ENCODE data around the gene SLC9A4. TPM values are rescaled to one million over a fixed set of nuclear protein-coding genes. Genes with fewer than 3 reads are reported as not detected.

SLC9A4 gene
- total and polyA plus RNA-seq, 2 donors (not counting 1 experiment from before 2014, with no cell fraction given), result 0.20 TPM; not detected in 1

GRCh38 chr2:102437122-102437521 is 35.9 kb upstream of the SLC9A4 start:
- POLR2A ChIA-PET, result no interaction called here
- no peak for ATAC-seq (ENCODE audit: low read depth)
- no peaks in the 10 kb centered on the region for H3K36me3 ChIP-seq (replicated peaks in 1 of 2; ENCODE audit: control extremely low read depth in 1 of 2, control insufficient read depth in 1 of 2, extremely low read depth in 1 of 2, insufficient read depth in 2 of 2, low read length in 1 of 2)
- no peaks in the 10 kb centered on the region for H3K79me2 ChIP-seq (ENCODE audit: control insufficient read depth, insufficient read depth, low read length)
- no peaks in the 10 kb centered on the region for H3K27me3 ChIP-seq (replicated peaks in 1 of 4; ENCODE audit: control extremely low read depth in 1 of 4, control insufficient read depth in 3 of 4, insufficient read depth in 4 of 4, low read length in 3 of 4)
- TF ChIP-seq EZH2 (IDR thresholded peaks at IDR 0.05; ENCODE audit: borderline replicate concordance, insufficient read depth, low read depth, low read length, poor library complexity, severe bottlenecking), result no peak
- no peak for TF ChIP-seq CTCF (IDR thresholded peaks at IDR 0.05)
- no peaks in the 10 kb centered on the region for H4K20me1 ChIP-seq (ENCODE audit: control insufficient read depth, insufficient read depth, low read length, poor library complexity, severe bottlenecking)
- CTCF ChIA-PET, result no interaction called here
- H3K4me2 ChIP-seq (replicated peaks; ENCODE audit: low read depth, low read length, poor library complexity, severe bottlenecking), result no peak overlapping the region
- peaks cover 0 to 4% (median 0%) of the 10 kb centered on the region in 3 donors for H3K9me3 ChIP-seq (ENCODE audit: control extremely low read depth in 1 of 3, control insufficient read depth in 2 of 3, insufficient read depth in 1 of 3, low read length in 2 of 3)
- intact Hi-C loops (cut with micrococcal nuclease), result no loop called here
- no peak overlapping the region for H3K27ac ChIP-seq (ENCODE audit: low read length in 2 of 2)
- WGBS (ENCODE audit: insufficient coverage), result 92% methylated on average over 4 of the region's 4 CpGs
- no peak overlapping the region for H3K27ac Mint-ChIP-seq
- H3K27me3 Mint-ChIP-seq, result no peaks in the 10 kb centered on the region
- peaks cover 18% of the 10 kb centered on the region for H3K4me1 Mint-ChIP-seq
- no peak overlapping the region for H3K4me3 ChIP-seq (ENCODE audit: control extremely low read depth in 1 of 5, extremely low read depth in 1 of 5, insufficient read depth in 1 of 5, low read depth in 2 of 5, low read length in 4 of 5)
- H3K4me3 Mint-ChIP-seq, result no peak overlapping the region
- H3K9ac ChIP-seq (ENCODE audit: low read length), result no peak overlapping the region
- peaks cover 9 to 11% of the 10 kb centered on the region in 2 donors for H3K4me1 ChIP-seq (ENCODE audit: control insufficient read depth in 2 of 2, insufficient read depth in 2 of 2, low read length in 2 of 2)
- H3K9me3 Mint-ChIP-seq (ENCODE audit: insufficient read depth), result no peaks in the 10 kb centered on the region
- no peak for DNase-seq
- no peak overlapping the region for H2AFZ ChIP-seq (ENCODE audit: insufficient read depth, low read depth, low read length, poor library complexity, severe bottlenecking)

- H3K27me3 ChIP-seq (replicated peaks in 1 of 4; ENCODE audit: control extremely low read depth in 1 of 4, control insufficient read depth in 3 of 4, insufficient read depth in 4 of 4, low read length in 3 of 4), result no peaks in the 10 kb centered on the region
- CTCF ChIA-PET, result no interaction called here
- H3K9me3 Mint-ChIP-seq (ENCODE audit: insufficient read depth), result no peaks in the 10 kb centered on the region
- H4K20me1 ChIP-seq (ENCODE audit: control insufficient read depth, insufficient read depth, low read length, poor library complexity, severe bottlenecking), result no peaks in the 10 kb centered on the region
- H3K4me3 ChIP-seq (ENCODE audit: control extremely low read depth in 1 of 5, extremely low read depth in 1 of 5, insufficient read depth in 1 of 5, low read depth in 2 of 5, low read length in 4 of 5), result no peak overlapping the region
- H3K79me2 ChIP-seq (ENCODE audit: control insufficient read depth, insufficient read depth, low read length), result no peaks in the 10 kb centered on the region
- ATAC-seq (ENCODE audit: low read depth), result no peak
- H3K4me2 ChIP-seq (replicated peaks; ENCODE audit: low read depth, low read length, poor library complexity, severe bottlenecking), result no peak overlapping the region
- no peak overlapping the region for H3K27ac Mint-ChIP-seq
- peaks cover 0 to 4% (median 0%) of the 10 kb centered on the region in 3 donors for H3K9me3 ChIP-seq (ENCODE audit: control extremely low read depth in 1 of 3, control insufficient read depth in 2 of 3, insufficient read depth in 1 of 3, low read length in 2 of 3)
- intact Hi-C loops (cut with micrococcal nuclease), result no loop called here
- H3K4me3 Mint-ChIP-seq, result no peak overlapping the region
- H3K4me1 Mint-ChIP-seq, result peaks cover 21% of the 10 kb centered on the region
- H3K27me3 Mint-ChIP-seq, result no peaks in the 10 kb centered on the region
- POLR2A ChIA-PET, result no interaction called here
- no peak overlapping the region for H3K27ac ChIP-seq (ENCODE audit: low read length in 2 of 2)
- H3K9ac ChIP-seq (ENCODE audit: low read length), result no peak overlapping the region
- peaks cover 9 to 13% of the 10 kb centered on the region in 2 donors for H3K4me1 ChIP-seq (ENCODE audit: control insufficient read depth in 2 of 2, insufficient read depth in 2 of 2, low read length in 2 of 2)
- no peaks in the 10 kb centered on the region for H3K36me3 ChIP-seq (replicated peaks in 1 of 2; ENCODE audit: control extremely low read depth in 1 of 2, control insufficient read depth in 1 of 2, extremely low read depth in 1 of 2, insufficient read depth in 2 of 2, low read length in 1 of 2)
- WGBS (ENCODE audit: insufficient coverage), result 60% methylated on average over 1 of the region's 3 CpGs
- no peak for DNase-seq
- TF ChIP-seq CTCF (IDR thresholded peaks at IDR 0.05), result no peak
- no peak for TF ChIP-seq EZH2 (IDR thresholded peaks at IDR 0.05; ENCODE audit: borderline replicate concordance, insufficient read depth, low read depth, low read length, poor library complexity, severe bottlenecking)
- H2AFZ ChIP-seq (ENCODE audit: insufficient read depth, low read depth, low read length, poor library complexity, severe bottlenecking), result no peak overlapping the region
Observed at GRCh38 chr2:102438111-102438510, 34.9 kb upstream of the SLC9A4 start.

Measured in B cell (primary cell).